ENCODE measurements around the gene TMEM108.

DNA sequence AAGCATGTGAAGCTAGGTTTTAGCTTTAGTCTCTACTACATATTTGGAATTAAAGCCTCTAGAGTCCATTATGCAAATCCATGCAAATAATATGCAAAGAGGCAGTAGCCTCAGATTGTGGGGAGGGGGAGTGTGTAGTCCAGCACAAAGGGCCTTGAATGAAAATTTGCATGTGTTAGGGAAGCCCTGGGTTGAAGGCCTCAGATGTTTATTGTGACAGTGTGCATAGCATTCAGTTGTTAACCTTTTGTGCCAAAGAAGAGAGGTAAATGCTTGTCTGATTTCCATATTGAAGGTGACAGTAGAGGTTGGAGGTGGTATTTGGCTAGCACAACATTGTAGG is 337.2 kb downstream of the TMEM108 start:
- TF ChIP-seq CTCF (IDR thresholded peaks at IDR 0.05) (no peak), ZFX (IDR thresholded peaks at IDR 0.05; ENCODE audit: borderline replicate concordance) (no peak)

Measured in 22Rv1 (cell line).